GM23338 (cell line): ENCODE results near the gene PGS1. TPM values are rescaled to one million over a fixed set of nuclear protein-coding genes. Genes with fewer than 3 reads are reported as not detected.
A peak's percentile ranks its signal among the peaks of the same experiment; 100 is the strongest.

Experiments used
- ATAC-seq: fragments of 200-7000 bp; cut with Tn5 transposase; 3 replicates; pipeline ENCODE4 v1.9.1; 2020
- DNase-seq: peaks from one replicate; pipeline ENCODE4 v3.0.0-alpha.2; 2015; ENCODE audit warnings: low spot score
- H2AFZ ChIP-seq: fragments of 200-600 bp; sonication (generic); 2 replicates; pipeline ENCODE4 v1.8.0; 2016; ENCODE audit warnings: antibody characterized with exemption, mild to moderate bottlenecking, moderate library complexity
- H3F3A ChIP-seq: fragments of 200-600 bp; sonication (generic); replicated peaks from 2 replicates; pipeline ENCODE4 v1.8.0; 2017; ENCODE audit warnings: antibody characterized with exemption, mixed run types, low read depth
- H3K27ac ChIP-seq: fragments of 200-600 bp; sonication (generic); 2 replicates; pipeline ENCODE4 v1.6.1; 2016; ENCODE audit warnings: low read depth
- H3K27me3 ChIP-seq: fragments of 200-600 bp; sonication (generic); 2 replicates; pipeline ENCODE4 v1.8.0; 2016; ENCODE audit warnings: mild to moderate bottlenecking, mixed run types, moderate library complexity; ENCODE audit not compliant: insufficient read depth
- H3K36me3 ChIP-seq: fragments of 200-600 bp; sonication (generic); 2 replicates; pipeline ENCODE4 v1.8.0; 2016; ENCODE audit warnings: mild to moderate bottlenecking; ENCODE audit not compliant: insufficient read depth
- H3K4me1 ChIP-seq: fragments of 200-600 bp; sonication (generic); 2 replicates; pipeline ENCODE4 v1.8.0; 2016; ENCODE audit warnings: mild to moderate bottlenecking, moderate library complexity; ENCODE audit not compliant: insufficient read depth
- H3K4me2 ChIP-seq: fragments of 200-600 bp; sonication (generic); 2 replicates; pipeline ENCODE4 v1.7.1; 2017; ENCODE audit warnings: mixed run types
- H3K4me3 ChIP-seq: fragments of 200-600 bp; sonication (generic); 2 replicates; pipeline ENCODE4 v1.6.1; 2016; ENCODE audit warnings: mixed run types
- H3K79me2 ChIP-seq: fragments of 200-600 bp; sonication (generic); replicated peaks from 2 replicates; pipeline ENCODE4 v1.8.0; 2017; ENCODE audit warnings: mild to moderate bottlenecking; ENCODE audit not compliant: insufficient read depth
- H3K9me2 ChIP-seq: fragments of 200-600 bp; sonication (generic); 2 replicates; pipeline ENCODE4 v1.8.0; 2017; ENCODE audit not compliant: insufficient read depth
- H4K20me1 ChIP-seq: fragments of 200-600 bp; sonication (generic); replicated peaks from 2 replicates; pipeline ENCODE4 v1.8.0; 2017; ENCODE audit warnings: mild to moderate bottlenecking; ENCODE audit not compliant: insufficient read depth
- H3K27ac Mint-ChIP-seq: 2 replicates; pipeline ENCODE4 v1.8.0; 2020; ENCODE audit warnings: inconsistent platforms, mild to moderate bottlenecking, moderate library complexity, mixed read lengths
- H3K27me3 Mint-ChIP-seq: 3 replicates; pipeline ENCODE4 v1.8.0; 2022; ENCODE audit warnings: low read depth, mild to moderate bottlenecking, moderate library complexity, mixed read lengths, inconsistent platforms; ENCODE audit not compliant: insufficient read depth, poor library complexity
- H3K36me3 Mint-ChIP-seq: 3 replicates; pipeline ENCODE4 v1.8.0; 2021; ENCODE audit warnings: low read depth, mild to moderate bottlenecking, inconsistent platforms, moderate library complexity, mixed read lengths
- H3K4me1 Mint-ChIP-seq: 3 replicates; pipeline ENCODE4 v1.8.0; 2020; ENCODE audit warnings: mild to moderate bottlenecking, inconsistent platforms, mixed read lengths
- H3K4me3 Mint-ChIP-seq: 3 replicates; pipeline ENCODE4 v1.8.0; 2021; ENCODE audit warnings: moderate library complexity, mild to moderate bottlenecking, inconsistent platforms, mixed read lengths
- H3K9me3 Mint-ChIP-seq: 3 replicates; pipeline ENCODE4 v1.8.0; 2020; ENCODE audit warnings: moderate library complexity, mild to moderate bottlenecking, inconsistent platforms, mixed read lengths
- CREB1 ChIP-seq: fragments of 250-450 bp; sonication (Bioruptor Pico); IDR thresholded peaks from 2 replicates; pipeline ENCODE4 v1.5.0; 2020; ENCODE audit warnings: low read depth, mild to moderate bottlenecking, moderate library complexity
- EZH2 ChIP-seq: fragments of 200-600 bp; sonication (generic); IDR thresholded peaks from one replicate; pipeline ENCODE4 v1.8.0; 2017; ENCODE audit warnings: antibody characterized with exemption, mild to moderate bottlenecking, low read depth; ENCODE audit not compliant: unreplicated experiment
- EZH2phosphoT487 ChIP-seq: fragments of 200-600 bp; sonication (generic); IDR thresholded peaks from one replicate; pipeline ENCODE4 v1.8.1; 2018; ENCODE audit warnings: antibody characterized with exemption; ENCODE audit not compliant: unreplicated experiment
- JUNB ChIP-seq: IDR thresholded peaks from one replicate; pipeline ENCODE4 v1.6.1; 2016; ENCODE audit warnings: antibody characterized with exemption; ENCODE audit not compliant: unreplicated experiment
- NANOG ChIP-seq: IDR thresholded peaks from 2 replicates; pipeline ENCODE4 v1.6.1; 2016; ENCODE audit warnings: antibody characterized with exemption, borderline replicate concordance
- POLR2AphosphoS5 ChIP-seq: IDR thresholded peaks from 2 replicates; pipeline ENCODE4 v1.6.1; 2016; ENCODE audit warnings: antibody characterized with exemption, low read depth
- STAT1 ChIP-seq: IDR thresholded peaks from one replicate; pipeline ENCODE4 v1.6.1; 2016; ENCODE audit warnings: antibody characterized with exemption; ENCODE audit not compliant: unreplicated experiment
- ZNF114 ChIP-seq: fragments of 250-450 bp; sonication (Bioruptor Pico); IDR thresholded peaks from 2 replicates; pipeline ENCODE4 v1.5.0; 2020; ENCODE audit warnings: mild to moderate bottlenecking, moderate library complexity
- ZNF331 ChIP-seq: fragments of 250-450 bp; sonication (Bioruptor Pico); IDR thresholded peaks from 2 replicates; pipeline ENCODE4 v1.5.0; 2020; ENCODE audit warnings: low read depth, mild to moderate bottlenecking, moderate library complexity
- polyA plus RNA-seq: library from polyadenylated mRNA; unstranded; fragments of >200 nt; fragmentation: Nextera tagmentation; extraction: Ambion mirVana; gene quantifications from 2 replicates; pipeline ENCODE4 v1.2.1, GENCODE V29; 2016
- total RNA-seq: library from RNA; depleted of rRNA; stranded (reverse); fragments of >200 nt; shearing (Covaris generic); gene quantifications from 2 replicates; pipeline ENCODE4 v1.2.3, GENCODE V29; 2014
- TF ChIP-seq, protein P1 (sequence below), 2 experiments: fragments of 200-600 bp in 1 of 2; sonication (generic) in 1 of 2; conservative IDR thresholded peaks; 2 replicates each; pipeline versions ENCODE4 v1.5.1 to v1.6.1; 2016 to 2017; ENCODE audit warnings: antibody characterized with exemption in 2 of 2, low read depth in 2 of 2, mild to moderate bottlenecking in 2 of 2, moderate library complexity in 1 of 2
- TF ChIP-seq, protein P2 (sequence below): fragments of 250-450 bp; sonication (Bioruptor Pico); IDR thresholded peaks from 2 replicates; pipeline ENCODE4 v1.5.0; 2020; ENCODE audit warnings: mild to moderate bottlenecking, moderate library complexity
- TF ChIP-seq, protein P3 (sequence below): IDR thresholded peaks from 2 replicates; pipeline ENCODE4 v1.6.1; 2016; ENCODE audit warnings: antibody characterized with exemption
- TF ChIP-seq, protein P4 (sequence below): IDR thresholded peaks from one replicate; pipeline ENCODE4 v1.6.1; 2018; ENCODE audit warnings: antibody characterized with exemption; ENCODE audit not compliant: unreplicated experiment

Gene PGS1
- total and polyA plus RNA-seq, 2 experiments from 2014 or later = 43.9 to 67.1 TPM

DNA sequence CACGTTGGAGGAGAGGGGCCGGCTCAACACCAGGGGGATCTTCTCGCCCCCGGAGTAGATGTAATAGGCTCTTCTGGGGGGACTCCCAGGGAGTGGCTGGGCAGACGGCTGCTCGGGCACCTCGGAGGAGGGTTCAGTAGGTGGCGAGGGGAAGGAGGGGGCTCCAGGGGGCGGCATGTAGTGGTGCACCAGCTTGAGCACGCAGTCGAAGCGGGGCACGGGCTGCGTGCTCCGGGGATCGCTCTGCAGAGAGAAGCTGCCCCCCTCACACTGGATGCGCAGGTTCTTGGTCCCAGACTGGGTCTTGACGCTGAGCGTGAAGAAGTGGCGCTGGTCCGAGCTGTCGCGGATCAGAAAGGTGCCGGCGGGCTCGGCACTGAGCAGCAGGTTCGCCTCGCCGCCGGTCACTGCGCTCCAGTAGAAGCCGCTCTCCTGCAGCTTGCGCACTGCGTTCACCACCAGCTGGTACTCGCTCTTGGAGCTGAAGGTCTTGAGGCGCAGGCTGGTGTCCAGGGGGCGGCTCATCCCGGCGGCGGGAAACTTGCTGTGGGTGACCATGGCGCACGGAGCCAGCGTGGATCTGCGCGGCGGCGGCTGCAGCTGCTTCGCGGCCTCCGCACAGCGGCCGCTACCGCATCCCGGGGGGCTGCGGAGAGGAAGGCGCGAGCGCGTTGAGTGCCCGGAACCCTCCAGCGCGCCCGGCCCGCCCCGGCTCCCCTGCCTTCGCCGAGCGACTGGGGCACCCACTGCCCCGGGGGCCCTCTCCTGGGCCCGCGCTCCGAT lies 19.7 kb upstream of the PGS1 start:
- peaks cover 28% of the 10 kb centered on the region for H4K20me1 ChIP-seq
- H3K4me1 ChIP-seq = peaks cover 68% of the 10 kb centered on the region
- H3K36me3 ChIP-seq = peaks cover 12% of the 10 kb centered on the region; the same call in 1 of the 2 replicates
- no peak overlapping the region for H2AFZ ChIP-seq
- TF ChIP-seq POLR2AphosphoS5 = no peak
- no peak for TF ChIP-seq EZH2phosphoT487
- no peak for TF ChIP-seq STAT1
- no peak for TF ChIP-seq JUNB
- TF ChIP-seq, protein P1, sequence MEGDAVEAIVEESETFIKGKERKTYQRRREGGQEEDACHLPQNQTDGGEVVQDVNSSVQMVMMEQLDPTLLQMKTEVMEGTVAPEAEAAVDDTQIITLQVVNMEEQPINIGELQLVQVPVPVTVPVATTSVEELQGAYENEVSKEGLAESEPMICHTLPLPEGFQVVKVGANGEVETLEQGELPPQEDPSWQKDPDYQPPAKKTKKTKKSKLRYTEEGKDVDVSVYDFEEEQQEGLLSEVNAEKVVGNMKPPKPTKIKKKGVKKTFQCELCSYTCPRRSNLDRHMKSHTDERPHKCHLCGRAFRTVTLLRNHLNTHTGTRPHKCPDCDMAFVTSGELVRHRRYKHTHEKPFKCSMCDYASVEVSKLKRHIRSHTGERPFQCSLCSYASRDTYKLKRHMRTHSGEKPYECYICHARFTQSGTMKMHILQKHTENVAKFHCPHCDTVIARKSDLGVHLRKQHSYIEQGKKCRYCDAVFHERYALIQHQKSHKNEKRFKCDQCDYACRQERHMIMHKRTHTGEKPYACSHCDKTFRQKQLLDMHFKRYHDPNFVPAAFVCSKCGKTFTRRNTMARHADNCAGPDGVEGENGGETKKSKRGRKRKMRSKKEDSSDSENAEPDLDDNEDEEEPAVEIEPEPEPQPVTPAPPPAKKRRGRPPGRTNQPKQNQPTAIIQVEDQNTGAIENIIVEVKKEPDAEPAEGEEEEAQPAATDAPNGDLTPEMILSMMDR (conservative IDR thresholded peaks at IDR 0.05; ENCODE audit: low read depth in 2 of 2) = no peak
- no peak for TF ChIP-seq EZH2
- no peak for TF ChIP-seq ZNF114
- TF ChIP-seq, protein P2, sequence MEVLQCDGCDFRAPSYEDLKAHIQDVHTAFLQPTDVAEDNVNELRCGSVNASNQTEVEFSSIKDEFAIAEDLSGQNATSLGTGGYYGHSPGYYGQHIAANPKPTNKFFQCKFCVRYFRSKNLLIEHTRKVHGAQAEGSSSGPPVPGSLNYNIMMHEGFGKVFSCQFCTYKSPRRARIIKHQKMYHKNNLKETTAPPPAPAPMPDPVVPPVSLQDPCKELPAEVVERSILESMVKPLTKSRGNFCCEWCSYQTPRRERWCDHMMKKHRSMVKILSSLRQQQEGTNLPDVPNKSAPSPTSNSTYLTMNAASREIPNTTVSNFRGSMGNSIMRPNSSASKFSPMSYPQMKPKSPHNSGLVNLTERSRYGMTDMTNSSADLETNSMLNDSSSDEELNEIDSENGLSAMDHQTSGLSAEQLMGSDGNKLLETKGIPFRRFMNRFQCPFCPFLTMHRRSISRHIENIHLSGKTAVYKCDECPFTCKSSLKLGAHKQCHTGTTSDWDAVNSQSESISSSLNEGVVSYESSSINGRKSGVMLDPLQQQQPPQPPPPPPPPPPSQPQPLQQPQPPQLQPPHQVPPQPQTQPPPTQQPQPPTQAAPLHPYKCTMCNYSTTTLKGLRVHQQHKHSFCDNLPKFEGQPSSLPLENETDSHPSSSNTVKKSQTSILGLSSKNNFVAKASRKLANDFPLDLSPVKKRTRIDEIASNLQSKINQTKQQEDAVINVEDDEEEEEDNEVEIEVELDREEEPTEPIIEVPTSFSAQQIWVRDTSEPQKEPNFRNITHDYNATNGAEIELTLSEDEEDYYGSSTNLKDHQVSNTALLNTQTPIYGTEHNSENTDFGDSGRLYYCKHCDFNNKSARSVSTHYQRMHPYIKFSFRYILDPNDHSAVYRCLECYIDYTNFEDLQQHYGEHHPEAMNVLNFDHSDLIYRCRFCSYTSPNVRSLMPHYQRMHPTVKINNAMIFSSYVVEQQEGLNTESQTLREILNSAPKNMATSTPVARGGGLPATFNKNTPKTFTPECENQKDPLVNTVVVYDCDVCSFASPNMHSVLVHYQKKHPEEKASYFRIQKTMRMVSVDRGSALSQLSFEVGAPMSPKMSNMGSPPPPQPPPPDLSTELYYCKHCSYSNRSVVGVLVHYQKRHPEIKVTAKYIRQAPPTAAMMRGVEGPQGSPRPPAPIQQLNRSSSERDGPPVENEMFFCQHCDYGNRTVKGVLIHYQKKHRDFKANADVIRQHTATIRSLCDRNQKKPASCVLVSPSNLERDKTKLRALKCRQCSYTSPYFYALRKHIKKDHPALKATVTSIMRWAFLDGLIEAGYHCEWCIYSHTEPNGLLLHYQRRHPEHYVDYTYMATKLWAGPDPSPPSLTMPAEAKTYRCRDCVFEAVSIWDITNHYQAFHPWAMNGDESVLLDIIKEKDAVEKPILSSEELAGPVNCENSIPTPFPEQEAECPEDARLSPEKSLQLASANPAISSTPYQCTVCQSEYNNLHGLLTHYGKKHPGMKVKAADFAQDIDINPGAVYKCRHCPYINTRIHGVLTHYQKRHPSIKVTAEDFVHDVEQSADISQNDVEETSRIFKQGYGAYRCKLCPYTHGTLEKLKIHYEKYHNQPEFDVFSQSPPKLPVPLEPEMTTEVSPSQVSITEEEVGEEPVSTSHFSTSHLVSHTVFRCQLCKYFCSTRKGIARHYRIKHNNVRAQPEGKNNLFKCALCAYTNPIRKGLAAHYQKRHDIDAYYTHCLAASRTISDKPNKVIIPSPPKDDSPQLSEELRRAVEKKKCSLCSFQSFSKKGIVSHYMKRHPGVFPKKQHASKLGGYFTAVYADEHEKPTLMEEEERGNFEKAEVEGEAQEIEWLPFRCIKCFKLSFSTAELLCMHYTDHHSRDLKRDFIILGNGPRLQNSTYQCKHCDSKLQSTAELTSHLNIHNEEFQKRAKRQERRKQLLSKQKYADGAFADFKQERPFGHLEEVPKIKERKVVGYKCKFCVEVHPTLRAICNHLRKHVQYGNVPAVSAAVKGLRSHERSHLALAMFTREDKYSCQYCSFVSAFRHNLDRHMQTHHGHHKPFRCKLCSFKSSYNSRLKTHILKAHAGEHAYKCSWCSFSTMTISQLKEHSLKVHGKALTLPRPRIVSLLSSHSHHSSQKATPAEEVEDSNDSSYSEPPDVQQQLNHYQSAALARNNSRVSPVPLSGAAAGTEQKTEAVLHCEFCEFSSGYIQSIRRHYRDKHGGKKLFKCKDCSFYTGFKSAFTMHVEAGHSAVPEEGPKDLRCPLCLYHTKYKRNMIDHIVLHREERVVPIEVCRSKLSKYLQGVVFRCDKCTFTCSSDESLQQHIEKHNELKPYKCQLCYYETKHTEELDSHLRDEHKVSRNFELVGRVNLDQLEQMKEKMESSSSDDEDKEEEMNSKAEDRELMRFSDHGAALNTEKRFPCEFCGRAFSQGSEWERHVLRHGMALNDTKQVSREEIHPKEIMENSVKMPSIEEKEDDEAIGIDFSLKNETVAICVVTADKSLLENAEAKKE (CRISPR knock-in tag) = no peak
- no peak for TF ChIP-seq NANOG
- TF ChIP-seq ZNF331 (CRISPR knock-in tag) = no peak
- TF ChIP-seq, protein P3, sequence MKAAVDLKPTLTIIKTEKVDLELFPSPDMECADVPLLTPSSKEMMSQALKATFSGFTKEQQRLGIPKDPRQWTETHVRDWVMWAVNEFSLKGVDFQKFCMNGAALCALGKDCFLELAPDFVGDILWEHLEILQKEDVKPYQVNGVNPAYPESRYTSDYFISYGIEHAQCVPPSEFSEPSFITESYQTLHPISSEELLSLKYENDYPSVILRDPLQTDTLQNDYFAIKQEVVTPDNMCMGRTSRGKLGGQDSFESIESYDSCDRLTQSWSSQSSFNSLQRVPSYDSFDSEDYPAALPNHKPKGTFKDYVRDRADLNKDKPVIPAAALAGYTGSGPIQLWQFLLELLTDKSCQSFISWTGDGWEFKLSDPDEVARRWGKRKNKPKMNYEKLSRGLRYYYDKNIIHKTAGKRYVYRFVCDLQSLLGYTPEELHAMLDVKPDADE = no peak
- TF ChIP-seq, protein P4, sequence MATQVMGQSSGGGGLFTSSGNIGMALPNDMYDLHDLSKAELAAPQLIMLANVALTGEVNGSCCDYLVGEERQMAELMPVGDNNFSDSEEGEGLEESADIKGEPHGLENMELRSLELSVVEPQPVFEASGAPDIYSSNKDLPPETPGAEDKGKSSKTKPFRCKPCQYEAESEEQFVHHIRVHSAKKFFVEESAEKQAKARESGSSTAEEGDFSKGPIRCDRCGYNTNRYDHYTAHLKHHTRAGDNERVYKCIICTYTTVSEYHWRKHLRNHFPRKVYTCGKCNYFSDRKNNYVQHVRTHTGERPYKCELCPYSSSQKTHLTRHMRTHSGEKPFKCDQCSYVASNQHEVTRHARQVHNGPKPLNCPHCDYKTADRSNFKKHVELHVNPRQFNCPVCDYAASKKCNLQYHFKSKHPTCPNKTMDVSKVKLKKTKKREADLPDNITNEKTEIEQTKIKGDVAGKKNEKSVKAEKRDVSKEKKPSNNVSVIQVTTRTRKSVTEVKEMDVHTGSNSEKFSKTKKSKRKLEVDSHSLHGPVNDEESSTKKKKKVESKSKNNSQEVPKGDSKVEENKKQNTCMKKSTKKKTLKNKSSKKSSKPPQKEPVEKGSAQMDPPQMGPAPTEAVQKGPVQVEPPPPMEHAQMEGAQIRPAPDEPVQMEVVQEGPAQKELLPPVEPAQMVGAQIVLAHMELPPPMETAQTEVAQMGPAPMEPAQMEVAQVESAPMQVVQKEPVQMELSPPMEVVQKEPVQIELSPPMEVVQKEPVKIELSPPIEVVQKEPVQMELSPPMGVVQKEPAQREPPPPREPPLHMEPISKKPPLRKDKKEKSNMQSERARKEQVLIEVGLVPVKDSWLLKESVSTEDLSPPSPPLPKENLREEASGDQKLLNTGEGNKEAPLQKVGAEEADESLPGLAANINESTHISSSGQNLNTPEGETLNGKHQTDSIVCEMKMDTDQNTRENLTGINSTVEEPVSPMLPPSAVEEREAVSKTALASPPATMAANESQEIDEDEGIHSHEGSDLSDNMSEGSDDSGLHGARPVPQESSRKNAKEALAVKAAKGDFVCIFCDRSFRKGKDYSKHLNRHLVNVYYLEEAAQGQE = no peak
- no peak for TF ChIP-seq CREB1 (CRISPR knock-in tag)
- peaks cover 40% of the 10 kb centered on the region for H3F3A ChIP-seq
- Mint-ChIP-seq H3K4me3 (peak overlapping the region; percentile 76), H3K4me1 (peaks cover 70% of the 10 kb centered on the region), H3K9me3 (no peaks in the 10 kb centered on the region), H3K36me3 (peaks cover 38% of the 10 kb centered on the region), H3K27me3 (peaks cover 31% of the 10 kb centered on the region), H3K27ac (no peak overlapping the region)
- H3K79me2 ChIP-seq = peaks cover 34% of the 10 kb centered on the region
- peaks cover 34% of the 10 kb centered on the region for H3K27me3 ChIP-seq
- H3K4me2 ChIP-seq = peak overlapping the region; percentile 96
- H3K27ac ChIP-seq = no peak overlapping the region
- DNase-seq = peak; percentile 67
- ATAC-seq = peak; percentile 5
- H3K9me2 ChIP-seq = no peaks in the 10 kb centered on the region
- H3K4me3 ChIP-seq = peak overlapping the region; percentile 91
